OCI-LY1 (cell line): Measurements from ENCODE around the gene VAPB.

ENCODE experiments used
- CTCF ChIP-seq: fragments of 200-600 bp; sonication (generic), shearing (Covaris generic); IDR thresholded peaks from 2 replicates; pipeline ENCODE4 v1.5.1; 2017; ENCODE audit warnings: mild to moderate bottlenecking, antibody characterized with exemption, low read length, moderate library complexity, mixed read lengths
- EZH2 ChIP-seq: fragments of 200-600 bp; sonication (generic), shearing (Covaris generic); IDR thresholded peaks from 2 replicates; pipeline ENCODE4 v1.8.0; 2017; ENCODE audit warnings: borderline replicate concordance, mixed run types, mild to moderate bottlenecking, antibody characterized with exemption, low read length, moderate library complexity, mixed read lengths

GRCh38 chr20:58374027-58374850 lies 14.8 kb upstream of the VAPB start:
- TF ChIP-seq CTCF (no peak), EZH2 (no peak)
